HG03159 (cell line): ENCODE data around the gene IL3RA.
"Not testable (repeated sequence)": the region's sequence is repeated elsewhere in the genome, so short reads cannot be mapped to it uniquely, and the experiment has no call there.

Source experiments
- ATAC-seq: cut with Tn5 transposase; IDR thresholded peaks from one replicate; pipeline ENCODE4 v1.9.1; 2021; ENCODE audit warnings: mild to moderate bottlenecking, moderate library complexity; ENCODE audit not compliant: unreplicated experiment

The IL3RA gene

GRCh38 chrX:1420371-1420770 is 83.8 kb downstream of the IL3RA start:
- ATAC-seq, result no peak

GRCh38 chrX:1421433-1422134 is 85.0 kb downstream of the IL3RA start:
- ATAC-seq, result no peak

GRCh38 chrX:1422135-1422465 is 85.5 kb downstream of the IL3RA start:
- ATAC-seq, result no peak

GRCh38 chrX:1423215-1423614 is 86.6 kb downstream of the IL3RA start:
- ATAC-seq, result no peak

- ATAC-seq, result no peak
These were observed 87.7 kb downstream of the IL3RA start for GRCh38 chrX:1424147-1424851.

- ATAC-seq, result no peak
These were observed 88.8 kb downstream of the IL3RA start for GRCh38 chrX:1425381-1425780.

GRCh38 chrX:1426321-1426720 is 89.7 kb downstream of the IL3RA start:
- ATAC-seq, result not testable (repeated sequence)

GRCh38 chrX:1427756-1428155 is 91.2 kb downstream of the IL3RA start:
- ATAC-seq, result no peak

- ATAC-seq, result no peak
These were observed 93.9 kb downstream of the IL3RA start for GRCh38 chrX:1430451-1430850.
